HCT116 (cell line): ENCODE data around the gene SYDE2. TPM values are rescaled to one million over a fixed set of nuclear protein-coding genes. Genes with fewer than 3 reads are reported as not detected.
"Not testable (repeated sequence)": the region's sequence is repeated elsewhere in the genome, so short reads cannot be mapped to it uniquely, and the experiment has no call there.

ENCODE experiments used
- ATAC-seq: fragments of 200-7000 bp; cut with Tn5 transposase; 2 replicates; pipeline ENCODE4 v1.9.1; 2020; ENCODE audit warnings: mild to moderate bottlenecking, moderate library complexity
- BruUV-seq: library from RNA; stranded (reverse); fragments of 400-500 nt; replicated peaks from 2 replicates; lab custom pipeline; 2021; lab: Mats Ljungman, UMichigan
- CTCF ChIA-PET: fragments of 300-600 bp; sonication (Branson Sonifier 250); formaldehyde crosslinking; loops from one replicate; lab custom pipeline; 2021; ENCODE audit warnings: antibody characterized with exemption; lab: Charles Lee
- POLR2A ChIA-PET: fragments of 300-600, 350-600 bp; sonication (Branson Sonifier 250); formaldehyde crosslinking; loops from one replicate; lab custom pipeline; 2021; ENCODE audit warnings: antibody characterized with exemption; lab: Charles Lee
- RAD21 ChIA-PET, 2 experiments: fragments of 300-600 bp; sonication (Branson Sonifier 250); formaldehyde crosslinking; loops; one replicate each; lab custom pipeline; 2023; ENCODE audit warnings: low total read pairs in 2 of 2; ENCODE audit not compliant: uncharacterized antibody in 2 of 2, unreplicated experiment in 2 of 2, low non-redundant PET in 1 of 2; lab: Charles Lee
- DNase-seq: peaks from one replicate; pipeline ENCODE4 v3.0.0-alpha.2; 2010; ENCODE audit warnings: low read depth, low spot score
- H2AFZ ChIP-seq: fragments of 200-600 bp; shearing (Covaris generic), sonication (generic); 2 replicates; pipeline ENCODE4 v1.6.1; 2017; ENCODE audit warnings: low read depth, mixed run types, mixed read lengths, antibody characterized with exemption, low read length; ENCODE audit not compliant: poor library complexity, severe bottlenecking
- H3K27ac ChIP-seq: 2 replicates; pipeline ENCODE4 v1.5.1; 2012; ENCODE audit warnings: low read depth, low read length
- H3K27me3 ChIP-seq: fragments of 200-600 bp; sonication (generic); 2 replicates; pipeline ENCODE4 v1.6.1; 2016; ENCODE audit warnings: mixed run types, low read length, mixed read lengths; ENCODE audit not compliant: insufficient read depth
- H3K36me3 ChIP-seq, 2 experiments: fragments of 200-500 bp in 1 of 2; fragments of 200-600 bp in 1 of 2; sonication (Bioruptor generic) in 1 of 2; sonication (generic) in 1 of 2; 2 replicates each; pipeline versions ENCODE4 v1.5.1 to v1.6.1; 2014 to 2016; ENCODE audit warnings: low read length in 2 of 2, inconsistent platforms in 1 of 2, mixed read lengths in 1 of 2, mixed run types in 1 of 2; ENCODE audit not compliant: insufficient read depth in 2 of 2, control insufficient read depth in 1 of 2
- H3K4me1 ChIP-seq, 2 experiments: fragments of 200-600 bp in 1 of 2; sonication (generic) in 1 of 2; 2 replicates each; pipeline versions ENCODE4 v1.5.1 to v1.6.1; 2012 to 2017; ENCODE audit warnings: low read length in 2 of 2, inconsistent platforms in 1 of 2, mild to moderate bottlenecking in 1 of 2, mixed read lengths in 1 of 2, mixed run types in 1 of 2, moderate library complexity in 1 of 2; ENCODE audit not compliant: insufficient read depth in 2 of 2, control insufficient read depth in 1 of 2
- H3K4me2 ChIP-seq: fragments of 200-600 bp; sonication (generic); 2 replicates; pipeline ENCODE4 v1.6.1; 2017; ENCODE audit warnings: mixed run types, low read length, mixed read lengths
- H3K4me3 ChIP-seq, 2 experiments: fragments of 200-600 bp in 1 of 2; sonication (generic) in 1 of 2; replicated peaks in 1 of 2; 2 replicates each; pipeline ENCODE4 v1.5.1; 2011 to 2016; ENCODE audit warnings: low read length in 2 of 2, control low read depth in 1 of 2, low read depth in 1 of 2, mild to moderate bottlenecking in 1 of 2, mixed read lengths in 1 of 2, mixed run types in 1 of 2
- H3K79me2 ChIP-seq: fragments of 200-600 bp; sonication (generic); 2 replicates; pipeline ENCODE4 v1.6.1; 2017; ENCODE audit warnings: mild to moderate bottlenecking, mixed run types, low read length, moderate library complexity, mixed read lengths; ENCODE audit not compliant: insufficient read depth
- H3K9ac ChIP-seq: fragments of 200-600 bp; sonication (generic); 2 replicates; pipeline ENCODE4 v1.6.1; 2016; ENCODE audit warnings: low read length, mixed read lengths
- H3K9me2 ChIP-seq: fragments of 200-600 bp; sonication (generic), shearing (Covaris generic); 2 replicates; pipeline ENCODE4 v1.6.1; 2017; ENCODE audit warnings: mixed run types, mild to moderate bottlenecking, moderate library complexity; ENCODE audit not compliant: insufficient read depth
- H3K9me3 ChIP-seq, 2 experiments: fragments of 200-500 bp in 1 of 2; fragments of 200-600 bp in 1 of 2; sonication (Bioruptor generic) in 1 of 2; sonication (generic) in 1 of 2; 2 replicates each; pipeline ENCODE4 v1.6.1; 2014 to 2017; ENCODE audit warnings: low read length in 2 of 2, mixed read lengths in 2 of 2, inconsistent platforms in 1 of 2, low read depth in 1 of 2, mild to moderate bottlenecking in 1 of 2, mixed run types in 1 of 2, moderate library complexity in 1 of 2; ENCODE audit not compliant: control insufficient read depth in 1 of 2, insufficient read depth in 1 of 2
- H4K20me1 ChIP-seq: fragments of 200-600 bp; sonication (generic), shearing (Covaris generic); 2 replicates; pipeline ENCODE4 v1.6.1; 2017; ENCODE audit warnings: mixed run types, mild to moderate bottlenecking, moderate library complexity; ENCODE audit not compliant: insufficient read depth
- CBX3 ChIP-seq: IDR thresholded peaks from 2 replicates; pipeline ENCODE4 v1.6.1; 2012; ENCODE audit warnings: low read depth
- ELF1 ChIP-seq: IDR thresholded peaks from 2 replicates; pipeline ENCODE4 v1.6.1; 2012; ENCODE audit warnings: low read depth, borderline replicate concordance
- JUND ChIP-seq: IDR thresholded peaks from 2 replicates; pipeline ENCODE4 v1.6.1; 2012
- POLR2AphosphoS5 ChIP-seq: IDR thresholded peaks from 2 replicates; pipeline ENCODE4 v1.6.1; 2011; ENCODE audit warnings: mild to moderate bottlenecking, low read depth, low read length, moderate library complexity
- RAD21 ChIP-seq: IDR thresholded peaks from 2 replicates; pipeline ENCODE4 v1.6.1; 2012; ENCODE audit warnings: low read depth, mild to moderate bottlenecking
- SP1 ChIP-seq: IDR thresholded peaks from 2 replicates; pipeline ENCODE4 v1.6.1; 2012; ENCODE audit warnings: low read depth
- TCF7L2 ChIP-seq: IDR thresholded peaks from 2 replicates; pipeline ENCODE4 v1.7.0; 2011; ENCODE audit warnings: borderline replicate concordance, inconsistent platforms; ENCODE audit not compliant: insufficient read depth, insufficient read length; ENCODE audit errors: extremely low read depth
- ZNF274 ChIP-seq: fragments of 200-500 bp; sonication (Bioruptor generic); IDR thresholded peaks from 2 replicates; pipeline ENCODE4 v1.6.1; 2014; ENCODE audit warnings: mild to moderate bottlenecking, low read depth, low read length, inconsistent platforms
- intact Hi-C: fragments of 100-400 bp; cut with micrococcal nuclease; formaldehyde crosslinking; loops from 2 replicates; pipeline ENCODE4 v1.10.0; 2022
- total RNA-seq: library from RNA; stranded (reverse); gene quantifications from one replicate; pipeline ENCODE4 v1.2.1, GENCODE V29; 2021; ENCODE audit not compliant: unreplicated experiment
- TF ChIP-seq, protein P1 (sequence below): IDR thresholded peaks from 2 replicates; pipeline ENCODE4 v1.6.1; 2011; ENCODE audit warnings: mild to moderate bottlenecking, low read length, moderate library complexity; ENCODE audit not compliant: insufficient replicate concordance; ENCODE audit errors: extremely low read depth
- TF ChIP-seq, protein P2 (sequence below): IDR thresholded peaks from 2 replicates; pipeline ENCODE4 v1.6.1; 2012
- TF ChIP-seq, protein P3 (sequence below), 3 experiments: fragments of 200-600 bp in 1 of 3; sonication (generic) in 1 of 3; IDR thresholded peaks in 2 of 3; conservative IDR thresholded peaks in 1 of 3; 2 replicates each; pipeline ENCODE4 v1.5.1; 2012 to 2017; ENCODE audit warnings: low read depth in 2 of 3, low read length in 2 of 3, antibody characterized with exemption in 1 of 3, borderline replicate concordance in 1 of 3, control low read depth in 1 of 3, mild to moderate bottlenecking in 1 of 3, mixed read lengths in 1 of 3, mixed run types in 1 of 3, moderate library complexity in 1 of 3; ENCODE audit not compliant: insufficient read depth in 1 of 3
- TF ChIP-seq, protein P4 (sequence below): IDR thresholded peaks from 2 replicates; pipeline ENCODE4 v1.6.1; 2012

SYDE2 gene
- total RNA-seq, 1 experiment from 2014 or later = 5.3 TPM

DNA sequence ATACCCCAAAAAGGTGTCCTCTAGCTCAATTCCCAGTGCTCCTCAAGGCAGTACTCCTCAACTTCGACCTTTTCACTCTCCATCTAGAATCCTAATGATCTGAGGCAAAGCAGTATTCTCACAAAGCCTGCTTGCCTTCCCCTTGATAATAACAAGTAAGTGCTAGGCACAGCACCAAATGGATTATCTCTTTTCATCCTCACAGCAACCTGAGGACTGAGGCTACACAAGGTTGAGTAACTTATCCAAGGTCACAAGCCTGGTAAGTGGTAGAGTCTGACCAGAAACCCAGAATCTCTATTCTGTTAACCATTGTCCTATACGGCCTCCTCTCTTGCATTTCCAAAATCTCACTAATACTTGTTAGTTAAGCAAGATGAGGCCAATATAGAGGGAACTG lies 5.1 kb downstream of the SYDE2 start:
- Histone ChIP-seq H3K36me3 (no peaks in the 10 kb centered on the region), H3K4me2 (no peak overlapping the region), H3K9me3 (no peaks in the 10 kb centered on the region), H3K4me1 (peaks cover 0 to 8% of the 10 kb centered on the region in 2 experiments; a peak in 2 of 4 replicates), H2AFZ (no peak overlapping the region), H3K9ac (no peak overlapping the region), H4K20me1 (no peaks in the 10 kb centered on the region), H3K27ac (no peak overlapping the region), H3K9me2 (no peaks in the 10 kb centered on the region), H3K79me2 (peaks cover 15% of the 10 kb centered on the region), H3K27me3 (no peaks in the 10 kb centered on the region), H3K4me3 (no peak overlapping the region)
- CTCF ChIA-PET = no interaction called here
- RAD21 ChIA-PET = interaction anchor here in 1 of 2 experiments (0.5 kb wide), 1 partner anchor 973 kb away, joined by 3 read pairs; no protein-coding TSS in a partner anchor
- intact Hi-C loops = no loop called here
- ATAC-seq (no peak), DNase-seq (no peak)
- BruUV-seq = no TSS peak
- POLR2A ChIA-PET = no interaction called here
- TF ChIP-seq TCF7L2 (no peak), CBX3 (no peak), JUND (no peak), POLR2AphosphoS5 (no peak), ELF1 (no peak), SP1 (no peak), ZNF274 (no peak), RAD21 (no peak)
- TF ChIP-seq, protein P1, sequence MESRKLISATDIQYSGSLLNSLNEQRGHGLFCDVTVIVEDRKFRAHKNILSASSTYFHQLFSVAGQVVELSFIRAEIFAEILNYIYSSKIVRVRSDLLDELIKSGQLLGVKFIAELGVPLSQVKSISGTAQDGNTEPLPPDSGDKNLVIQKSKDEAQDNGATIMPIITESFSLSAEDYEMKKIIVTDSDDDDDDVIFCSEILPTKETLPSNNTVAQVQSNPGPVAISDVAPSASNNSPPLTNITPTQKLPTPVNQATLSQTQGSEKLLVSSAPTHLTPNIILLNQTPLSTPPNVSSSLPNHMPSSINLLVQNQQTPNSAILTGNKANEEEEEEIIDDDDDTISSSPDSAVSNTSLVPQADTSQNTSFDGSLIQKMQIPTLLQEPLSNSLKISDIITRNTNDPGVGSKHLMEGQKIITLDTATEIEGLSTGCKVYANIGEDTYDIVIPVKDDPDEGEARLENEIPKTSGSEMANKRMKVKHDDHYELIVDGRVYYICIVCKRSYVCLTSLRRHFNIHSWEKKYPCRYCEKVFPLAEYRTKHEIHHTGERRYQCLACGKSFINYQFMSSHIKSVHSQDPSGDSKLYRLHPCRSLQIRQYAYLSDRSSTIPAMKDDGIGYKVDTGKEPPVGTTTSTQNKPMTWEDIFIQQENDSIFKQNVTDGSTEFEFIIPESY = no peak
- TF ChIP-seq, protein P2, sequence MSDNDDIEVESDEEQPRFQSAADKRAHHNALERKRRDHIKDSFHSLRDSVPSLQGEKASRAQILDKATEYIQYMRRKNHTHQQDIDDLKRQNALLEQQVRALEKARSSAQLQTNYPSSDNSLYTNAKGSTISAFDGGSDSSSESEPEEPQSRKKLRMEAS = no peak
- TF ChIP-seq, protein P3, sequence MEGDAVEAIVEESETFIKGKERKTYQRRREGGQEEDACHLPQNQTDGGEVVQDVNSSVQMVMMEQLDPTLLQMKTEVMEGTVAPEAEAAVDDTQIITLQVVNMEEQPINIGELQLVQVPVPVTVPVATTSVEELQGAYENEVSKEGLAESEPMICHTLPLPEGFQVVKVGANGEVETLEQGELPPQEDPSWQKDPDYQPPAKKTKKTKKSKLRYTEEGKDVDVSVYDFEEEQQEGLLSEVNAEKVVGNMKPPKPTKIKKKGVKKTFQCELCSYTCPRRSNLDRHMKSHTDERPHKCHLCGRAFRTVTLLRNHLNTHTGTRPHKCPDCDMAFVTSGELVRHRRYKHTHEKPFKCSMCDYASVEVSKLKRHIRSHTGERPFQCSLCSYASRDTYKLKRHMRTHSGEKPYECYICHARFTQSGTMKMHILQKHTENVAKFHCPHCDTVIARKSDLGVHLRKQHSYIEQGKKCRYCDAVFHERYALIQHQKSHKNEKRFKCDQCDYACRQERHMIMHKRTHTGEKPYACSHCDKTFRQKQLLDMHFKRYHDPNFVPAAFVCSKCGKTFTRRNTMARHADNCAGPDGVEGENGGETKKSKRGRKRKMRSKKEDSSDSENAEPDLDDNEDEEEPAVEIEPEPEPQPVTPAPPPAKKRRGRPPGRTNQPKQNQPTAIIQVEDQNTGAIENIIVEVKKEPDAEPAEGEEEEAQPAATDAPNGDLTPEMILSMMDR (IDR thresholded peaks at IDR 0.05 in 2 of 3, conservative IDR thresholded peaks at IDR 0.05 in 1 of 3; ENCODE audit: borderline replicate concordance in 1 of 3, insufficient read depth in 1 of 3, low read depth in 2 of 3, low read length in 2 of 3) = no peak
- TF ChIP-seq, protein P4, sequence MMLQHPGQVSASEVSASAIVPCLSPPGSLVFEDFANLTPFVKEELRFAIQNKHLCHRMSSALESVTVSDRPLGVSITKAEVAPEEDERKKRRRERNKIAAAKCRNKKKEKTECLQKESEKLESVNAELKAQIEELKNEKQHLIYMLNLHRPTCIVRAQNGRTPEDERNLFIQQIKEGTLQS = no peak

DNA sequence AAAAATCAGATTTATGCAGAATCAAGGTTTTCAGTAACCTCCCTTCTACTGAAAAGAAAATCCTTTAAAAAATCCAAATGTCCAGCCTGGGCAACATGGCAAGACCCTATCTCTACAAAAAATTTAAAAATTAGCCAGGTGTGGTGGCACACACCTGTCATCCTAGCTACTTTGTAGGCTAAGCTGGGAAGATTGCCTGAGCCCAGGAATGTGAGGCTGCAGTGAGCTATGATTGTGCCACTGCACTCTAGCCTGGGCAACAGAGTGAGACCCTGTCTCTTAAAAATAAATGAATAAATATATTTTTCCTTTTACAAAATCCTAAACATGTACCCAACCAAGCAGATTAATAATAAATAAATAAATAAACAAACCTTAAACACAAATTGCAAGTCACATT lies 8.7 kb downstream of the SYDE2 start:
- H3K27me3 ChIP-seq, H3K27ac ChIP-seq, H3K4me2 ChIP-seq, BruUV-seq, RAD21 ChIA-PET, H3K9me3 ChIP-seq, H2AFZ ChIP-seq, CTCF ChIA-PET, H3K36me3 ChIP-seq, POLR2A ChIA-PET, H3K4me1 ChIP-seq, DNase-seq, H3K9ac ChIP-seq, H4K20me1 ChIP-seq, H3K4me3 ChIP-seq, intact Hi-C loops, H3K9me2 ChIP-seq, ATAC-seq: not testable (repeated sequence)
- peaks cover 16% of the 10 kb centered on the region for H3K79me2 ChIP-seq
